ENCODE measurements around the gene COBL.

Gene COBL

GRCh38 chr7:51349820-51350545 lies 33.4 kb upstream of the COBL start:
- ATAC-seq (ENCODE audit: low read depth), result peak; percentile 99
- no peaks in the 10 kb centered on the region for H3K27me3 ChIP-seq (ENCODE audit: insufficient read depth, poor library complexity, severe bottlenecking)
- H3K27ac ChIP-seq (ENCODE audit: poor library complexity, severe bottlenecking), result peak overlapping the region; percentile 21
- peak; percentile 70 for DNase-seq (ENCODE audit: low spot score)
- H3K4me3 ChIP-seq (ENCODE audit: severe bottlenecking), result no peak overlapping the region
- H3K4me1 ChIP-seq (ENCODE audit: insufficient read depth, poor library complexity, severe bottlenecking), result peaks cover 6% of the 10 kb centered on the region
- no peak for TF ChIP-seq CTCF (IDR thresholded peaks at IDR 0.05; ENCODE audit: poor library complexity, severe bottlenecking)
- H3K9me3 ChIP-seq (ENCODE audit: severe bottlenecking), result no peaks in the 10 kb centered on the region
- H3K36me3 ChIP-seq (ENCODE audit: low read depth), result no peaks in the 10 kb centered on the region

GRCh38 chr7:51346126-51346525 lies 29.5 kb upstream of the COBL start:
- no peak overlapping the region for H3K4me3 ChIP-seq (ENCODE audit: severe bottlenecking)
- H3K4me1 ChIP-seq (ENCODE audit: insufficient read depth, poor library complexity, severe bottlenecking), result peaks cover 16% of the 10 kb centered on the region
- DNase-seq (ENCODE audit: low spot score) (no peak), ATAC-seq (ENCODE audit: low read depth) (no peak)
- no peaks in the 10 kb centered on the region for H3K36me3 ChIP-seq (ENCODE audit: low read depth)
- no peaks in the 10 kb centered on the region for H3K9me3 ChIP-seq (ENCODE audit: severe bottlenecking)
- no peak overlapping the region for H3K27ac ChIP-seq (ENCODE audit: poor library complexity, severe bottlenecking)
- TF ChIP-seq CTCF (IDR thresholded peaks at IDR 0.05; ENCODE audit: poor library complexity, severe bottlenecking), result no peak
- no peaks in the 10 kb centered on the region for H3K27me3 ChIP-seq (ENCODE audit: insufficient read depth, poor library complexity, severe bottlenecking)

- TF ChIP-seq CTCF (IDR thresholded peaks at IDR 0.05; ENCODE audit: poor library complexity, severe bottlenecking), result no peak
- H3K4me1 ChIP-seq (ENCODE audit: insufficient read depth, poor library complexity, severe bottlenecking), result peaks cover 20% of the 10 kb centered on the region
- H3K4me3 ChIP-seq (ENCODE audit: severe bottlenecking), result no peak overlapping the region
- peak overlapping the region; percentile 7 for H3K27ac ChIP-seq (ENCODE audit: poor library complexity, severe bottlenecking)
- no peaks in the 10 kb centered on the region for H3K27me3 ChIP-seq (ENCODE audit: insufficient read depth, poor library complexity, severe bottlenecking)
- H3K9me3 ChIP-seq (ENCODE audit: severe bottlenecking), result peaks cover 2% of the 10 kb centered on the region
- peak; percentile 72 for ATAC-seq (ENCODE audit: low read depth)
- no peaks in the 10 kb centered on the region for H3K36me3 ChIP-seq (ENCODE audit: low read depth)
- no peak for DNase-seq (ENCODE audit: low spot score)
Measured at GRCh38 chr7:51344406-51345138, 28.0 kb upstream of the COBL start.

DNA sequence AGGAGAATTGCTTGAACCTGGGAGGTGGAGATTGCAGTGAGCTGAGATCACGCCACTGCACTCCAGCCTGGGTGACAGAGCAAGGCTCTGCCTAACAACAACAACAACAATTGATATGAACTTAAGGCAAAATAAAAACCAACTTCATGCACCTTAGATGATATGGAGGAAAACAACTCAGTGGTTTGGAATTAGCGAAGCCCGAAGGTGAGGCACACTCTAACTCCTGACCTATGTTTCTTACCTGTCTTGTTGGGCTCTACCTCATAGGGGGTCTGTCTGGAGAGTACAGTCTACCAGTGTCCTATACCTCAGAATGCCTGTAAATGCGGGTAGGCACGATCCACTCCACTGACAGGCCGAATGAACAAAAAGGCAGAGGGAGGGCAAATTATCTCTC lies 24.3 kb upstream of the COBL start:
- Histone ChIP-seq H3K4me3 (ENCODE audit: severe bottlenecking) (no peak overlapping the region), H3K27ac (ENCODE audit: poor library complexity, severe bottlenecking) (peak overlapping the region; percentile 73)

More for the DNA sequence above, 24.3 kb upstream of the COBL start:
- Histone ChIP-seq H3K9me3 (ENCODE audit: severe bottlenecking) (peaks cover 2% of the 10 kb centered on the region), H3K36me3 (ENCODE audit: low read depth) (no peaks in the 10 kb centered on the region), H3K4me1 (ENCODE audit: insufficient read depth, poor library complexity, severe bottlenecking) (peaks cover 19% of the 10 kb centered on the region), H3K27me3 (ENCODE audit: insufficient read depth, poor library complexity, severe bottlenecking) (no peaks in the 10 kb centered on the region)
- TF ChIP-seq CTCF (IDR thresholded peaks at IDR 0.05; ENCODE audit: poor library complexity, severe bottlenecking), result no peak
- ATAC-seq (ENCODE audit: low read depth) (no peak), DNase-seq (ENCODE audit: low spot score) (no peak)
